IMR-90 (cell line): ENCODE data around the gene EIF4G2. TPM values are rescaled to one million over a fixed set of nuclear protein-coding genes. Genes with fewer than 3 reads are reported as not detected.

Experiments used
- ATAC-seq: fragments of 200-7000 bp; cut with Tn5 transposase; 2 replicates; pipeline ENCODE4 v1.9.1; 2020; ENCODE audit warnings: low read depth, mild to moderate bottlenecking, moderate library complexity
- BruUV-seq: library from RNA; stranded (reverse); fragments of 400-500 nt; replicated peaks from 2 replicates; lab custom pipeline; 2021; lab: Mats Ljungman, UMichigan
- CTCF ChIA-PET: fragments of 300-600 bp; formaldehyde crosslinking; extraction: SDS; loops from one replicate; lab custom pipeline; 2021; ENCODE audit warnings: antibody characterized with exemption; lab: Yijun Ruan, JAX
- POLR2A ChIA-PET: fragments of 300-600 bp; sonication (Branson Sonifier 250); formaldehyde crosslinking; loops from one replicate; lab custom pipeline; 2022; ENCODE audit warnings: antibody characterized with exemption; ENCODE audit not compliant: unreplicated experiment; lab: Charles Lee
- DNase-seq: peaks from one replicate; pipeline ENCODE4 v3.0.0; 2013
- H2AFZ ChIP-seq: replicated peaks from 2 replicates; pipeline ENCODE3; 2013; ENCODE audit warnings: low read length, mild to moderate bottlenecking; ENCODE audit not compliant: poor library complexity
- H2AK5ac ChIP-seq: 2 replicates; pipeline ENCODE4 v1.6.1; 2013; ENCODE audit warnings: low read depth, low read length, inconsistent platforms
- H2AK9ac ChIP-seq: replicated peaks from 2 replicates; pipeline ENCODE3; 2013; ENCODE audit warnings: mild to moderate bottlenecking, low read depth, low read length, moderate library complexity; ENCODE audit not compliant: poor library complexity
- H2BK120ac ChIP-seq: 2 replicates; pipeline ENCODE4 v1.6.1; 2013; ENCODE audit warnings: low read depth, low read length, inconsistent platforms
- H2BK15ac ChIP-seq: 3 replicates; pipeline ENCODE4 v1.6.1; 2013; ENCODE audit warnings: low read depth, low read length, inconsistent platforms
- H2BK20ac ChIP-seq: 2 replicates; pipeline ENCODE4 v1.6.1; 2013; ENCODE audit warnings: low read depth, mild to moderate bottlenecking, inconsistent platforms, low read length, moderate library complexity
- H2BK5ac ChIP-seq: 2 replicates; pipeline ENCODE4 v1.6.1; 2013; ENCODE audit warnings: mild to moderate bottlenecking, low read depth, low read length, inconsistent platforms; ENCODE audit not compliant: poor library complexity, severe bottlenecking
- H3K14ac ChIP-seq: replicated peaks from 2 replicates; pipeline ENCODE4 v1.6.1; 2013; ENCODE audit warnings: low read depth, low read length, inconsistent platforms
- H3K18ac ChIP-seq: 2 replicates; pipeline ENCODE4 v1.6.1; 2013; ENCODE audit warnings: low read depth, low read length, control low read depth
- H3K23ac ChIP-seq: 2 replicates; pipeline ENCODE4 v1.6.1; 2013; ENCODE audit warnings: low read depth, low read length, inconsistent platforms
- H3K27ac ChIP-seq: 2 replicates; pipeline ENCODE4 v1.5.1; 2013; ENCODE audit warnings: mild to moderate bottlenecking, control low read depth, low read length; ENCODE audit not compliant: insufficient read depth
- H3K27me3 ChIP-seq: 2 replicates; pipeline ENCODE4 v1.6.1; 2013; ENCODE audit warnings: low read length; ENCODE audit not compliant: control insufficient read depth, insufficient read depth
- H3K36me3 ChIP-seq: 2 replicates; pipeline ENCODE4 v1.6.1; 2013; ENCODE audit warnings: low read length, mixed read lengths; ENCODE audit not compliant: control insufficient read depth, insufficient read depth
- H3K4ac ChIP-seq: 2 replicates; pipeline ENCODE4 v1.6.1; 2013; ENCODE audit warnings: low read depth, low read length, inconsistent platforms
- H3K4me1 ChIP-seq: 2 replicates; pipeline ENCODE4 v1.6.1; 2013; ENCODE audit warnings: low read length, mixed read lengths; ENCODE audit not compliant: control insufficient read depth, insufficient read depth
- H3K4me2 ChIP-seq: 2 replicates; pipeline ENCODE4 v1.6.1; 2013; ENCODE audit warnings: low read depth, mild to moderate bottlenecking, control low read depth, low read length, moderate library complexity
- H3K4me3 ChIP-seq: 2 replicates; pipeline ENCODE4 v1.5.1; 2013; ENCODE audit warnings: low read depth, mild to moderate bottlenecking, control low read depth, low read length, moderate library complexity; ENCODE audit not compliant: insufficient read depth
- H3K56ac ChIP-seq: 2 replicates; pipeline ENCODE4 v1.6.1; 2013; ENCODE audit warnings: low read length, inconsistent platforms; ENCODE audit not compliant: insufficient read depth; ENCODE audit errors: extremely low read depth
- H3K79me1 ChIP-seq, 2 experiments: 2 replicates each; pipeline ENCODE4 v1.6.1; 2013; ENCODE audit warnings: low read length in 2 of 2, inconsistent platforms in 1 of 2, low read depth in 1 of 2
- H3K9ac ChIP-seq: 2 replicates; pipeline ENCODE4 v1.6.1; 2013; ENCODE audit warnings: low read depth, low read length, control low read depth
- H3K9me1 ChIP-seq: 2 replicates; pipeline ENCODE4 v1.6.1; 2013; ENCODE audit warnings: low read length, inconsistent platforms; ENCODE audit not compliant: insufficient read depth
- H3K9me3 ChIP-seq: 2 replicates; pipeline ENCODE4 v1.6.1; 2013; ENCODE audit warnings: low read length; ENCODE audit not compliant: control insufficient read depth, insufficient read depth
- H4K20me1 ChIP-seq: 2 replicates; pipeline ENCODE4 v1.6.1; 2013; ENCODE audit warnings: low read length, inconsistent platforms; ENCODE audit not compliant: insufficient read depth
- H4K5ac ChIP-seq: 2 replicates; pipeline ENCODE4 v1.6.1; 2013; ENCODE audit warnings: mild to moderate bottlenecking, low read depth, low read length, control low read depth
- H4K8ac ChIP-seq, 2 experiments: 2 replicates each; pipeline ENCODE4 v1.6.1; 2013; ENCODE audit warnings: low read depth in 2 of 2, low read length in 2 of 2, control low read depth in 1 of 2, inconsistent platforms in 1 of 2
- H4K91ac ChIP-seq: 2 replicates; pipeline ENCODE4 v1.6.1; 2013; ENCODE audit warnings: low read depth, low read length, inconsistent platforms; ENCODE audit not compliant: insufficient read depth
- MXI1 ChIP-seq: IDR thresholded peaks from 2 replicates; pipeline ENCODE4 v1.6.1; 2012; ENCODE audit warnings: low read depth, mild to moderate bottlenecking, low read length, moderate library complexity, borderline replicate concordance
- WGBS, 2 experiments: methylation state at CpG; one replicate each; pipeline versions ENCODE4 v1.1.5 to v1.1.7; 2013; ENCODE audit warnings: missing lambda C conversion rate in 2 of 2; ENCODE audit not compliant: insufficient read length in 1 of 2; ENCODE audit errors: extremely low coverage in 2 of 2; 5-methylcytosine and 5-hydroxymethylcytosine counted together
- dilution Hi-C: fragments of 300-500 bp; cut with HindIII; formaldehyde crosslinking; loops from one replicate; pipeline ENCODE4 v1.14.3; 2018; ENCODE audit warnings: low sequenced_read_pairs; ENCODE audit not compliant: unreplicated experiment
- in situ Hi-C: fragments of 300-500 bp; cut with MboI; formaldehyde crosslinking; loops from 3 replicates; pipeline ENCODE4 v1.14.3; 2019; ENCODE audit warnings: low sequenced_read_pairs, inconsistent platforms, mixed read lengths
- intact Hi-C: fragments of 100-400 bp; cut with micrococcal nuclease; formaldehyde crosslinking; loops from 2 replicates; pipeline ENCODE4 v1.10.0; 2022
- polyA plus RNA-seq, 3 experiments: library from polyadenylated mRNA; depleted of rRNA; stranded (reverse); fragments of >200 nt; gene quantifications; 2 replicates each; pipeline ENCODE4 v1.2.3, GENCODE V29; 2012; ENCODE audit warnings: low replicate concordance in 1 of 3
- total RNA-seq: library from RNA; depleted of rRNA; stranded (reverse); fragments of >200 nt; gene quantifications from 2 replicates; pipeline ENCODE4 v1.2.3, GENCODE V29; 2012
- TF ChIP-seq, protein P1 (sequence below): fragments of 150-350 bp; IDR thresholded peaks from 2 replicates; pipeline ENCODE4 v1.6.1; 2017; ENCODE audit warnings: mild to moderate bottlenecking, antibody characterized with exemption, low read length, low read depth

EIF4G2 gene
- total and polyA plus RNA-seq, 2 of the 4 experiments (the other 2 are of a cell fraction), result 492 to 1,216 TPM

DNA sequence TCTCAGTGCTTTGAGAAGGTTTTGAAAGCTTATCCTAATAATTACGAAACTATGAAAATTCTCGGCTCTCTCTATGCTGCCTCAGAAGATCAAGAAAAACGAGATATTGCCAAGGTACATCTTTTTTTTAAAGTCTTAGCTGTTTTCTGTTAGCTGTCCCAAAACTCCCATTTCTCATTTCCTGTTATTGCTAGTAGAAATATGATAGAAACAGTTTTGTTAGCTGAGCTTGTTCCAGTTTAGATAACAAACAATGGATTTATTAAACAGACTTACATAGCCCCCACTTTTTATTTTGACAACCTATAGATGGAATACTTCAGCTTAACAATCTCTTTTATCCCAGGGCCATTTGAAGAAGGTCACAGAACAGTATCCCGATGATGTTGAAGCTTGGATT is 45.0 kb downstream of the EIF4G2 start:
- no peak overlapping the region for H3K14ac ChIP-seq
- no peak overlapping the region for H2AK5ac ChIP-seq
- no peaks in the 10 kb centered on the region for H3K4me1 ChIP-seq
- in situ Hi-C loops, result no loop called here
- no peak overlapping the region for H3K56ac ChIP-seq
- no peak overlapping the region for H2BK20ac ChIP-seq
- DNase-seq, result no peak
- dilution Hi-C loops, result no loop called here
- no peak overlapping the region for H2AFZ ChIP-seq
- H4K8ac ChIP-seq, result no peak overlapping the region
- H3K27me3 ChIP-seq, result no peaks in the 10 kb centered on the region
- H3K79me1 ChIP-seq, result no peaks in the 10 kb centered on the region
- H3K4ac ChIP-seq, result no peak overlapping the region
- H2BK15ac ChIP-seq, result no peak overlapping the region
- ChIA-PET POLR2A (no interaction called here), CTCF (no interaction called here)
- intact Hi-C loops, result no loop called here
- no peak overlapping the region for H3K4me3 ChIP-seq
- no peak overlapping the region for H2BK5ac ChIP-seq
- no peak overlapping the region for H3K23ac ChIP-seq
- WGBS, 2 experiments, result no CpG with 5 or more reads among the region's 4 CpGs
- no peak overlapping the region for H4K5ac ChIP-seq
- H2BK120ac ChIP-seq, result no peak overlapping the region
- TF ChIP-seq, protein P1, sequence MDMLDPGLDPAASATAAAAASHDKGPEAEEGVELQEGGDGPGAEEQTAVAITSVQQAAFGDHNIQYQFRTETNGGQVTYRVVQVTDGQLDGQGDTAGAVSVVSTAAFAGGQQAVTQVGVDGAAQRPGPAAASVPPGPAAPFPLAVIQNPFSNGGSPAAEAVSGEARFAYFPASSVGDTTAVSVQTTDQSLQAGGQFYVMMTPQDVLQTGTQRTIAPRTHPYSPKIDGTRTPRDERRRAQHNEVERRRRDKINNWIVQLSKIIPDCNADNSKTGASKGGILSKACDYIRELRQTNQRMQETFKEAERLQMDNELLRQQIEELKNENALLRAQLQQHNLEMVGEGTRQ, result no peak
- TF ChIP-seq MXI1, result no peak
- H3K18ac ChIP-seq, result no peak overlapping the region
- H4K20me1 ChIP-seq, result no peaks in the 10 kb centered on the region
- no peaks in the 10 kb centered on the region for H3K9me3 ChIP-seq
- H3K9ac ChIP-seq, result no peak overlapping the region
- H3K27ac ChIP-seq, result no peak overlapping the region
- ATAC-seq, result no peak
- BruUV-seq, result no TSS peak
- H4K91ac ChIP-seq, result no peak overlapping the region
- no peak overlapping the region for H2AK9ac ChIP-seq
- peaks cover 32% of the 10 kb centered on the region for H3K36me3 ChIP-seq
- no peaks in the 10 kb centered on the region for H3K9me1 ChIP-seq
- no peak overlapping the region for H3K4me2 ChIP-seq
